Gastrocnemius medialis (tissue), 4 donors: ENCODE data around the gene SLC22A1.

Source experiments
- CTCF ChIP-seq, 5 experiments: fragments of 450-650 bp in 3 of 5; fragments of 200-600 bp in 2 of 5; sonication (generic) in 2 of 5; IDR thresholded peaks in 4 of 5; conservative IDR thresholded peaks in 1 of 5; 1 replicate in 4 of 5; 2 replicates in 1 of 5; pipeline ENCODE4 v1.5.1; 2016 to 2019; ENCODE audit warnings: antibody characterized with exemption in 5 of 5, mild to moderate bottlenecking in 3 of 5, moderate library complexity in 3 of 5
- POLR2A ChIP-seq, 2 donors: fragments of 450-650 bp; IDR thresholded peaks; one replicate each; pipeline ENCODE4 v1.6.1; 2017; ENCODE audit warnings: antibody characterized with exemption in 2 of 2, mild to moderate bottlenecking in 2 of 2, moderate library complexity in 2 of 2

GRCh38 chr6:160188773-160189172 lies 67.2 kb downstream of the SLC22A1 start:
- TF ChIP-seq CTCF (IDR thresholded peaks at IDR 0.05 in 4 of 5, conservative IDR thresholded peaks at IDR 0.05 in 1 of 5), result no peak
- no peak for TF ChIP-seq POLR2A (IDR thresholded peaks at IDR 0.05)
